ENCODE results near the gene ATP5MC3. TPM values are rescaled to one million over a fixed set of nuclear protein-coding genes. Genes with fewer than 3 reads are reported as not detected.
A peak's percentile ranks its signal among the peaks of the same experiment; 100 is the strongest.

The ATP5MC3 gene
- total RNA-seq, 1 donor from 2014 or later: 424 TPM

- Mint-ChIP-seq H3K36me3 (ENCODE audit: low read depth) (peaks cover 3% of the 10 kb centered on the region), H3K9me3 (no peaks in the 10 kb centered on the region), H3K4me3 (ENCODE audit: low read depth) (no peak overlapping the region), H3K27me3 (ENCODE audit: low read depth) (peaks cover 19% of the 10 kb centered on the region), H3K4me1 (ENCODE audit: low read depth) (no peaks in the 10 kb centered on the region), H3K27ac (no peak overlapping the region)
- no peak for DNase-seq (ENCODE audit: low spot score)
- intact Hi-C loops (cut with micrococcal nuclease): no loop called here
Observed at GRCh38 chr2:175187378-175187777, 5.9 kb upstream of the ATP5MC3 start.

DNA sequence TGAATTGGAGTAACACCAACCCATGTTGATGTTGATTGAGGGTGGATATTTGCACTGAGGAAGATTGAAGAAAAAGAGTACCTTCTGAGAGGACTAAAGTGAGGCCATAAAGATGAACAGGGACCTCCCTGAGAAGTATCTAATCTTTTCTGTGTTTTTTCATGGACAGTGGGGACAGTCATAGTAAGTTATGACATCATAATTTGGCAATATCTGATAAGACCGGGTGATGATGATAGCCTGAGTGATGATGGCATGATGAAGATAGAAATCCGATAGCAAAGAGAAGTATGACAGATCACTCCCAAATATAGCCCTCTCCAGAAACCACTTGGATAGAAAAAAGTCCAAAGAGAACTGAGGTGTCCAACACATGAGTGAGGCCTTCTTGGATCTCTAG is 2.2 kb upstream of the ATP5MC3 start:
- intact Hi-C loops (cut with micrococcal nuclease): loop anchor here (5.0 kb wide), 1 partner anchor 71 kb away; no protein-coding TSS in a partner anchor

GRCh38 chr2:175181877-175182308 is 383 bp upstream of the ATP5MC3 start:
- Mint-ChIP-seq H3K4me3 (ENCODE audit: low read depth) (peak overlapping the region; percentile 86), H3K4me1 (ENCODE audit: low read depth) (peaks cover 18% of the 10 kb centered on the region), H3K36me3 (ENCODE audit: low read depth) (peaks cover 49% of the 10 kb centered on the region), H3K9me3 (peaks cover 6% of the 10 kb centered on the region), H3K27ac (peak overlapping the region; percentile 98), H3K27me3 (ENCODE audit: low read depth) (no peaks in the 10 kb centered on the region)
- intact Hi-C loops (cut with micrococcal nuclease): loop anchor here (1.0 to 5.0 kb wide), 3 partner anchors 14 to 70 kb away; partner anchors contain the start of gene ATF2
- DNase-seq (ENCODE audit: low spot score): no peak

More for the DNA sequence above, 2.2 kb upstream of the ATP5MC3 start:
- Mint-ChIP-seq H3K4me3 (ENCODE audit: low read depth) (no peak overlapping the region), H3K9me3 (peaks cover 6% of the 10 kb centered on the region), H3K27me3 (ENCODE audit: low read depth) (peaks cover 3% of the 10 kb centered on the region), H3K4me1 (ENCODE audit: low read depth) (peaks cover 15% of the 10 kb centered on the region), H3K36me3 (ENCODE audit: low read depth) (peaks cover 33% of the 10 kb centered on the region), H3K27ac (no peak overlapping the region)
- DNase-seq (ENCODE audit: low spot score): no peak

GRCh38 chr2:175180701-175181103 is 808 bp downstream of the ATP5MC3 start:
- intact Hi-C loops (cut with micrococcal nuclease): loop anchor here (1.0 to 5.0 kb wide), 3 partner anchors 12 to 68 kb away; partner anchors contain the start of gene ATF2
- H3K4me3 Mint-ChIP-seq (ENCODE audit: low read depth): peak overlapping the region; percentile 86
- H3K36me3 Mint-ChIP-seq (ENCODE audit: low read depth): peaks cover 58% of the 10 kb centered on the region

DNA sequence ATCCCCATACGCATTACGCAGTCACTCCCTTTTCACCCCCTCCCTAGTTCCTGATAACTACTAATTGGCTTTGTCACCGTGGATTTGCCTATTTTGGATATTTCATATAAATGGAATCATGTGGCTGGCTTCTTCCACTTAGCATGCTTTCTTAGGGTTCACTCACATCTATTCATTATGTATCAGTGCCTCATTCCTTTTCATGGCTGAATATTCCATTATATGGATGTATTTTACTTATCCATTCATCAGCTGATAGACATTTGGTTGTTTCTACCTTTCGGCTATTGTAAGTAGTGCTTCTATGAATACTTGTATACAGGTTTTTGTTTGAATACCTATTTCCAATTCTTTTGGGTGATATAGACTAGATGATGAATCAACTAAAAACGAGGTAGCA is 4.9 kb downstream of the ATP5MC3 start:
- peak overlapping the region; percentile 63 for H3K27ac Mint-ChIP-seq
- intact Hi-C loops (cut with micrococcal nuclease): no loop called here
- H3K4me1 Mint-ChIP-seq (ENCODE audit: low read depth): peaks cover 37% of the 10 kb centered on the region
- no peaks in the 10 kb centered on the region for H3K27me3 Mint-ChIP-seq (ENCODE audit: low read depth)
- peaks cover 2% of the 10 kb centered on the region for H3K9me3 Mint-ChIP-seq
- DNase-seq (ENCODE audit: low spot score): no peak
- no peak overlapping the region for H3K4me3 Mint-ChIP-seq (ENCODE audit: low read depth)
- peaks cover 83% of the 10 kb centered on the region for H3K36me3 Mint-ChIP-seq (ENCODE audit: low read depth)

More at GRCh38 chr2:175180701-175181103, 808 bp downstream of the ATP5MC3 start:
- H3K27me3 Mint-ChIP-seq (ENCODE audit: low read depth): no peaks in the 10 kb centered on the region
- H3K27ac Mint-ChIP-seq: peak overlapping the region; percentile 98
- H3K9me3 Mint-ChIP-seq: peaks cover 6% of the 10 kb centered on the region
- peaks cover 24% of the 10 kb centered on the region for H3K4me1 Mint-ChIP-seq (ENCODE audit: low read depth)
- peak; percentile 42 for DNase-seq (ENCODE audit: low spot score)

GRCh38 chr2:175175896-175176295 is 5.6 kb downstream of the ATP5MC3 start:
- H3K27ac Mint-ChIP-seq: peak overlapping the region; percentile 33
- H3K4me3 Mint-ChIP-seq (ENCODE audit: low read depth): no peak overlapping the region
- no peaks in the 10 kb centered on the region for H3K27me3 Mint-ChIP-seq (ENCODE audit: low read depth)
- intact Hi-C loops (cut with micrococcal nuclease): no loop called here
- no peaks in the 10 kb centered on the region for H3K9me3 Mint-ChIP-seq
- peaks cover 83% of the 10 kb centered on the region for H3K36me3 Mint-ChIP-seq (ENCODE audit: low read depth)
- H3K4me1 Mint-ChIP-seq (ENCODE audit: low read depth): peaks cover 40% of the 10 kb centered on the region
- no peak for DNase-seq (ENCODE audit: low spot score)

DNA sequence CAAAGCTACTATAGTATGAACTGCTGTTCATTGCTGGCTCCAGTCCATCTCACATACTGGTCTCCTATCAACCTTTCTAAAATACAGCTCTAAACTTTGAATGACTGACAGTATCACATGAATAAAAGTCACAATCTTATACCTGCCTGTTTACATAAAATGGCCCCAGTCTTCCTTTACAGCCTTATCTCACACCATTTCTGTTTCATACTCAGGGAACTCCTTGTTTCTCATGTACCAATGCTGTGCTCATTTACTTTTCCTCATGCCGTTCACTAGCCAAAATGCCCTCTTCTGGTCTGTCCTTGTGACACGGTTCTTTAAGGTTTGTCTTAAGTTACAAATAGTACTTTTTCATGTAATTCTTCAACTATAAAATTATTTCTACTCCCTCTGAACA is 6.2 kb downstream of the ATP5MC3 start:
- Mint-ChIP-seq H3K27ac (peak overlapping the region; percentile 33), H3K27me3 (ENCODE audit: low read depth) (no peaks in the 10 kb centered on the region), H3K4me3 (ENCODE audit: low read depth) (no peak overlapping the region), H3K4me1 (ENCODE audit: low read depth) (peaks cover 43% of the 10 kb centered on the region), H3K9me3 (no peaks in the 10 kb centered on the region), H3K36me3 (ENCODE audit: low read depth) (peaks cover 83% of the 10 kb centered on the region)
- DNase-seq (ENCODE audit: low spot score): no peak
- intact Hi-C loops (cut with micrococcal nuclease): no loop called here

DNA sequence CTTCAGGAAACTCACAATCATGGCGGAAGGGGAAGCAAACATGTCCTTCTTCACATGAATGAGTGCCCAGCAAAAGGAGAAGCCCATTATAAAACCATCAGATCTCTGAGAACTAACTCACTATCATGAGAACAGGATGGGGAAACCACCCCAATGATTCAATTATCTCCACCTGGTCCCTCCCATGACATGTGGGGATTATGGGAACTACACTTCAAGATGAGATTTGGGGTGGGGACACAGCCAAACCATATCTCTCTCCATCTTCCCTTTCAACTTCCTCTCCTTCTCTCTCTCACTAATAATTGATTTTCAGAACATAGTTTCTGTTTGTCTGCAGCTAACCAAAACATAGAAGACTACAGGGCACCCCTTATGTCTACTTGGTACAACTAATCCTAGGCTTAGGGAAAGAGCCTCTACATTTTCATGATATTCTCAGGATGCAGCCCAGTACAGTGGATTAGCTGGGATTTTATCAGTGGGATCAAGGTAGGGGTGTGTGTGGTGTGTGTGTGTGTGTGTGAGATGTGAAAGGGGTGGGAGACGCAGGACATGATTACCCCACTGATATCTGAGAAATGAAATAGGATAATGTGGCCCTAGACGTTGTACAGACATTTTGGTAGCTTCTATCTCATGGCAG is 10.7 kb downstream of the ATP5MC3 start:
- intact Hi-C loops (cut with micrococcal nuclease): no loop called here
- H3K36me3 Mint-ChIP-seq (ENCODE audit: low read depth): peaks cover 48% of the 10 kb centered on the region
- no peaks in the 10 kb centered on the region for H3K27me3 Mint-ChIP-seq (ENCODE audit: low read depth)
- no peak overlapping the region for H3K4me3 Mint-ChIP-seq (ENCODE audit: low read depth)
- peaks cover 50% of the 10 kb centered on the region for H3K4me1 Mint-ChIP-seq (ENCODE audit: low read depth)
- peak overlapping the region; percentile 46 for H3K27ac Mint-ChIP-seq
- no peak for DNase-seq (ENCODE audit: low spot score)
- no peaks in the 10 kb centered on the region for H3K9me3 Mint-ChIP-seq

- Mint-ChIP-seq H3K27me3 (ENCODE audit: low read depth) (no peaks in the 10 kb centered on the region), H3K4me1 (ENCODE audit: low read depth) (peaks cover 47% of the 10 kb centered on the region), H3K9me3 (no peaks in the 10 kb centered on the region), H3K36me3 (ENCODE audit: low read depth) (peaks cover 37% of the 10 kb centered on the region), H3K4me3 (ENCODE audit: low read depth) (peak overlapping the region; percentile 50), H3K27ac (peak overlapping the region; percentile 30)
- intact Hi-C loops (cut with micrococcal nuclease): loop anchor here (5.0 kb wide), 4 partner anchors 37 to 682 kb away; partner anchors contain the start of genes GPR155 and WIPF1
- DNase-seq (ENCODE audit: low spot score): no peak
Observed at GRCh38 chr2:175169191-175169590, 12.3 kb downstream of the ATP5MC3 start.

GRCh38 chr2:175168564-175168945 is 13.0 kb downstream of the ATP5MC3 start:
- peaks cover 34% of the 10 kb centered on the region for H3K36me3 Mint-ChIP-seq (ENCODE audit: low read depth)
- H3K9me3 Mint-ChIP-seq: no peaks in the 10 kb centered on the region
- H3K27ac Mint-ChIP-seq: peak overlapping the region; percentile 99
- intact Hi-C loops (cut with micrococcal nuclease): loop anchor here (1.0 to 5.0 kb wide), 6 partner anchors 13 to 681 kb away; partner anchors contain the start of genes ATP5MC3, GPR155 and WIPF1
- no peaks in the 10 kb centered on the region for H3K27me3 Mint-ChIP-seq (ENCODE audit: low read depth)
- H3K4me3 Mint-ChIP-seq (ENCODE audit: low read depth): peak overlapping the region; percentile 99
- DNase-seq (ENCODE audit: low spot score): no peak
- peaks cover 47% of the 10 kb centered on the region for H3K4me1 Mint-ChIP-seq (ENCODE audit: low read depth)

GRCh38 chr2:175167792-175168563 is 13.5 kb downstream of the ATP5MC3 start, which contains the start of gene ATF2:
ATF2 (minus strand) TSS chr2:175168203; CDS start chr2:175136443, 31,760 bp downstream.
- Mint-ChIP-seq H3K27me3 (ENCODE audit: low read depth) (no peaks in the 10 kb centered on the region), H3K27ac (peak within 1 kb of the TSS; percentile 99), H3K4me3 (ENCODE audit: low read depth) (peak within 1 kb of the TSS; percentile 99), H3K9me3 (no peaks in the 10 kb centered on the region), H3K4me1 (ENCODE audit: low read depth) (peaks cover 47% of the 10 kb centered on the region), H3K36me3 (ENCODE audit: low read depth) (peaks cover 33% of the 10 kb centered on the region)
- intact Hi-C loops (cut with micrococcal nuclease): loop anchor here (1.0 to 5.0 kb wide), 6 partner anchors 13 to 681 kb away; partner anchors contain the start of genes ATP5MC3, GPR155 and WIPF1
- DNase-seq (ENCODE audit: low spot score): peak; percentile 98

- H3K27ac Mint-ChIP-seq: peak overlapping the region; percentile 99
- intact Hi-C loops (cut with micrococcal nuclease): loop anchor here (5.0 kb wide), 4 partner anchors 35 to 680 kb away; partner anchors contain the start of genes GPR155 and WIPF1
- H3K4me1 Mint-ChIP-seq (ENCODE audit: low read depth): peaks cover 45% of the 10 kb centered on the region
- no peaks in the 10 kb centered on the region for H3K9me3 Mint-ChIP-seq
- peaks cover 29% of the 10 kb centered on the region for H3K36me3 Mint-ChIP-seq (ENCODE audit: low read depth)
- DNase-seq (ENCODE audit: low spot score): no peak
- H3K4me3 Mint-ChIP-seq (ENCODE audit: low read depth): peak overlapping the region; percentile 99
- H3K27me3 Mint-ChIP-seq (ENCODE audit: low read depth): no peaks in the 10 kb centered on the region
Observed at GRCh38 chr2:175167076-175167791, 14.3 kb downstream of the ATP5MC3 start.
